Tibial nerve (tissue), 4 donors: ENCODE results near the gene MAD2L1. TPM values are rescaled to one million over a fixed set of nuclear protein-coding genes. Genes with fewer than 3 reads are reported as not detected.

Source experiments
- DNase-seq, 2 donors: peaks; one replicate each; pipeline ENCODE4 v3.0.0-alpha.2; 2019; ENCODE audit warnings: low spot score in 2 of 2
- H3K27ac ChIP-seq, 4 donors: fragments of 200-600 bp; sonication (generic) in 3 of 4; one replicate each; pipeline ENCODE4 v1.5.1; 2017 to 2019; ENCODE audit warnings: mild to moderate bottlenecking in 1 of 4
- H3K27me3 ChIP-seq, 2 donors: fragments of 200-600 bp; sonication (generic) in 1 of 2; one replicate each; pipeline versions ENCODE4 v1.5.1 to v1.6.0; 2017 to 2019
- H3K36me3 ChIP-seq, 3 donors: fragments of 200-600 bp; sonication (generic); one replicate each; pipeline ENCODE4 v1.5.1; 2018 to 2019
- H3K4me1 ChIP-seq, 4 donors: fragments of 200-600 bp; sonication (generic) in 3 of 4; one replicate each; pipeline ENCODE4 v1.5.1; 2017 to 2019
- H3K4me3 ChIP-seq, 4 donors: fragments of 200-600 bp; sonication (generic) in 3 of 4; one replicate each; pipeline ENCODE4 v1.5.1; 2017 to 2019; ENCODE audit warnings: mild to moderate bottlenecking in 1 of 4, moderate library complexity in 1 of 4
- H3K9me3 ChIP-seq, 4 donors: fragments of 200-600 bp; sonication (generic) in 3 of 4; one replicate each; pipeline ENCODE4 v1.5.1; 2017 to 2019
- EP300 ChIP-seq, 2 donors: sonication (generic); formaldehyde crosslinking; IDR thresholded peaks; one replicate each; pipeline ENCODE4 v1.6.1; 2017; ENCODE audit warnings: antibody characterized with exemption in 2 of 2, mild to moderate bottlenecking in 1 of 2
- POLR2A ChIP-seq, 2 donors: fragments of 450-650 bp; IDR thresholded peaks; one replicate each; pipeline ENCODE4 v1.6.1; 2017; ENCODE audit warnings: antibody characterized with exemption in 2 of 2, mild to moderate bottlenecking in 2 of 2, moderate library complexity in 2 of 2
- WGBS, 2 donors: methylation state at CpG; one replicate each; pipeline ENCODE4 v1.1.5; 2018; 5-methylcytosine and 5-hydroxymethylcytosine counted together
- total RNA-seq, 4 donors: library from RNA; depleted of rRNA; stranded (reverse); fragments of >200 nt; gene quantifications; one replicate each; pipeline ENCODE4 v1.1.0, GENCODE V29; 2016
- TF ChIP-seq, protein P1 (sequence below), 5 experiments: fragments of 200-600 bp in 3 of 5; fragments of 450-650 bp in 2 of 5; sonication (generic) in 3 of 5; IDR thresholded peaks; one replicate each; pipeline ENCODE4 v1.5.1; 2016 to 2019; ENCODE audit warnings: antibody characterized with exemption in 5 of 5, mild to moderate bottlenecking in 3 of 5, moderate library complexity in 2 of 5

The MAD2L1 gene
- total RNA-seq, 4 donors from 2014 or later, result 0.21 to 3.3 (median 1.4) TPM

DNA sequence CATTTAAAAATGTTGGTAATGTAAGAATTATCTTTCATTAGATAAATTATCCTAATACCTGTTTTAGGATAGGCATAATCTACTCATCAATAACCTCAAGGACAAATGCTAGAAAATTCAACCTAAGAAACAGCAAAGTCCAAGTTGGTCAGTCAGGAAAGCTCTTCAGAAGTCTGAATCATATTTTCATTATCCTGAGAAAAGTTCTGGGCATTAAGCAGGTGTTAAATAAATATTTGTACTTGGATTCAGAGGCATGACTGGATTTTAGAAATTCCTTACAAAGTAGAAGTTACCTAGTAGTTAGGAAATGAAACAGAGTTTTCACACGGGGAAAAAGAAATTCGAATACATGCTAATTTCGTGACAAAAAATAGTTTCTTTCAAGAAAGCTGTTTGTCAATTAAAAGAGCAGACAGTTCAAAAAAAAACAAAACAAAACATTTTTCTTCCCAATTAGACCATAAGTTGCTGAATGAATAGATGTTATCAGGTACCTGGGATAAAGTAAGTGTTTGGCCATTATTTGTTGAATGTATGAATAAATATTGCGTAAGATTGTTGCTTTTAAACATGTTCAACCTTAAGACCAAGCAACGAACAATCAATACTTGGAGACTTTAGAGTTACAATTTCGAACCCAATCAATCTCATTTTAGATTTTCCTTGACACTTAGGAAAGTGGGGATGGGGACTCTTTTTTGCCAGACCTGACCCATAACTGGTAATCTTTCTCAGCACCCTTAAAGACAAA is 48.5 kb downstream of the MAD2L1 start:
- no peak for DNase-seq
- Histone ChIP-seq H3K27me3 (no peaks in the 10 kb centered on the region), H3K9me3 (no peaks in the 10 kb centered on the region), H3K36me3 (no peaks in the 10 kb centered on the region), H3K4me3 (no peak overlapping the region), H3K4me1 (no peaks in the 10 kb centered on the region), H3K27ac (no peak overlapping the region)
- WGBS, 2 donors, result 91 to 92% methylated on average over 6 of the region's 6 CpGs
- no peak for TF ChIP-seq POLR2A (IDR thresholded peaks at IDR 0.05)
- TF ChIP-seq, protein P1, sequence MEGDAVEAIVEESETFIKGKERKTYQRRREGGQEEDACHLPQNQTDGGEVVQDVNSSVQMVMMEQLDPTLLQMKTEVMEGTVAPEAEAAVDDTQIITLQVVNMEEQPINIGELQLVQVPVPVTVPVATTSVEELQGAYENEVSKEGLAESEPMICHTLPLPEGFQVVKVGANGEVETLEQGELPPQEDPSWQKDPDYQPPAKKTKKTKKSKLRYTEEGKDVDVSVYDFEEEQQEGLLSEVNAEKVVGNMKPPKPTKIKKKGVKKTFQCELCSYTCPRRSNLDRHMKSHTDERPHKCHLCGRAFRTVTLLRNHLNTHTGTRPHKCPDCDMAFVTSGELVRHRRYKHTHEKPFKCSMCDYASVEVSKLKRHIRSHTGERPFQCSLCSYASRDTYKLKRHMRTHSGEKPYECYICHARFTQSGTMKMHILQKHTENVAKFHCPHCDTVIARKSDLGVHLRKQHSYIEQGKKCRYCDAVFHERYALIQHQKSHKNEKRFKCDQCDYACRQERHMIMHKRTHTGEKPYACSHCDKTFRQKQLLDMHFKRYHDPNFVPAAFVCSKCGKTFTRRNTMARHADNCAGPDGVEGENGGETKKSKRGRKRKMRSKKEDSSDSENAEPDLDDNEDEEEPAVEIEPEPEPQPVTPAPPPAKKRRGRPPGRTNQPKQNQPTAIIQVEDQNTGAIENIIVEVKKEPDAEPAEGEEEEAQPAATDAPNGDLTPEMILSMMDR (IDR thresholded peaks at IDR 0.05), result no peak
- no peak for TF ChIP-seq EP300 (IDR thresholded peaks at IDR 0.05)

DNA sequence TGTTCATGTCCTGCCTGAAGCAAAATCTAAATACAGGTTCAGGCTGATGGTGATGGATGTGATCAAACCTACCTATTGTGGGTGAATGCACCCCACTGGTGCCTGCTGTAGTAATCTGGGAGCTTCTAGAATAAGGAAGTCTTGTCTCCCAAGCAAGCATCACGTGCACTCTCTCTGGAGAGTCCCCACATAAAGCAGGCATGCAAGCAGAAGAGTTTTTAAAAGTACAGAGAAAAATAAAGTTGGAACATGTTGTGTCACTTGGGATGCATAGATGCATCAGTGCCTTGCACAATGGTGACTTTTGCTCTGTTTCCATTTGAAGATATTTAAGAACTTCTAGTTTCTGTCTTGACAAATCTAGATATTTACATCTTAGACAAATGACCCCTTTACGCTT is 54.9 kb downstream of the MAD2L1 start:
- Histone ChIP-seq H3K4me3 (no peak overlapping the region), H3K4me1 (peaks cover 0 to 10% (median 3%) of the 10 kb centered on the region in 4 donors), H3K27me3 (no peaks in the 10 kb centered on the region), H3K36me3 (no peaks in the 10 kb centered on the region), H3K27ac (no peak overlapping the region), H3K9me3 (no peaks in the 10 kb centered on the region)
- no peak for DNase-seq
- TF ChIP-seq POLR2A (IDR thresholded peaks at IDR 0.05), result no peak
- TF ChIP-seq EP300 (IDR thresholded peaks at IDR 0.05), result no peak
- TF ChIP-seq, protein P1 (IDR thresholded peaks at IDR 0.05), result no peak
- 74 to 77% methylated on average over 2 of the region's 2 CpGs for WGBS, 2 donors

DNA sequence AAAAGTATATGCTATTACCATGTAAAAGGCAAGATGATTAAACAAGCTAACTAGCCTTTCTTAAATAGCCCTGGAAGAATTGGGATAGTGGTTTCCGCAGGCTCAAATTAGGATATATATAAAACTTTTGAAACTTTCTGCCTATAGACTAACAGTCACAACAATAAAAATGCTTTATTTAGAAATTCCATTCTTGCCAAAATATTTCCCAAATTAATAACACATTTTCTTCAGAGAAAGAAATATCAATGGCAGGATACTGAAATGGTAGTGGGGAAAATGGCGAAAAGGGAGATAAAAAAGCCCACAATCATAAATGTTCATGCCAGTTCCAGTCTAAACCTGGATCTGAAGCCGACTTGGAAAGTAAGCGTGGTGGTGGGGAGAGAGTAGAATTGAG is 56.0 kb downstream of the MAD2L1 start:
- Histone ChIP-seq H3K4me1 (peaks cover 0 to 10% (median 3%) of the 10 kb centered on the region in 4 donors), H3K9me3 (no peaks in the 10 kb centered on the region), H3K4me3 (no peak overlapping the region), H3K36me3 (no peaks in the 10 kb centered on the region), H3K27me3 (no peaks in the 10 kb centered on the region), H3K27ac (no peak overlapping the region)
- 83 to 91% methylated on average over 4 of the region's 4 CpGs for WGBS, 2 donors
- no peak for TF ChIP-seq POLR2A (IDR thresholded peaks at IDR 0.05)
- TF ChIP-seq, protein P1 (IDR thresholded peaks at IDR 0.05), result no peak
- no peak for TF ChIP-seq EP300 (IDR thresholded peaks at IDR 0.05)
- no peak for DNase-seq

DNA sequence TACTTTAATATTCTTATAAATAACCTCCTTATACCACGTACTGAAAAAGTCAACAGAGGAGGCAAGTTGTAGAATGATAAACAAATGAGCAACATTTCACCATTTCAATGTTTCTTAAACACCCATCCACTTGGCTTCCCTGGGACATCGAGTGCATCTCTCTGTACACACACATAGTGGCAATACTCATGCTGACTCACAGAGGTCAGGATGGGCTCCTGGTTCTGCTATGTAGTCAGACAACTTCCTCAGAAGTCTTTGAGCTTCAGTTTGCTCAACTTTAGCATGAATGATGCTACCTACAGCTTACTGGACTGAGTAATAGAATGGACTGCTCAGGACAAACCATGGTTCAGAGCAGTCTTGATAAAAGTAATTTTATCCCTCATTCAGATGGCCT is 56.9 kb downstream of the MAD2L1 start:
- Histone ChIP-seq H3K27me3 (no peaks in the 10 kb centered on the region), H3K4me3 (no peak overlapping the region), H3K36me3 (no peaks in the 10 kb centered on the region), H3K4me1 (peaks cover 0 to 10% (median 3%) of the 10 kb centered on the region in 4 donors), H3K9me3 (no peaks in the 10 kb centered on the region), H3K27ac (no peak overlapping the region)
- 85 to 93% methylated on average over 2 of the region's 2 CpGs for WGBS, 2 donors
- DNase-seq, result no peak
- no peak for TF ChIP-seq EP300 (IDR thresholded peaks at IDR 0.05)
- TF ChIP-seq POLR2A (IDR thresholded peaks at IDR 0.05), result no peak
- TF ChIP-seq, protein P1 (IDR thresholded peaks at IDR 0.05), result no peak

DNA sequence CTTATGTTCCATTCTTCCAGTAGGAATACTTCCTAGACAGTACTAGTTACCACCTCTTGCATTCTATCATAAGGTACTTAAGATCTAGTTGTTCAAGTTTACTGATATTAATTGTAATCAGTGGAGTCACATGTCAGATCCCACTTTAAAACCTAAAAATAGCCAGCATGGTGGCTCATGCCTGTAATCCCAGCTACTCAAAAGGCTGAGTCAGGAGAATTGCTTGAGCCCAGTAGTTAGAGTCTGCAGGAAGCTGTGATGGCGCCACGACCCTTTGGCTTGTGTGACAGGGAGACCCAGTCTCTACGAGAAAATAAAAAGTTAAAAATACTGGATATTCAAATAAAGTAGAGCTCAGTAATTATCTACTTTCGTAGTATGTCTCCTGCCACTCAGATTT is 57.7 kb downstream of the MAD2L1 start:
- WGBS, 2 donors, result 93 to 95% methylated on average over 4 of the region's 4 CpGs
- TF ChIP-seq POLR2A (IDR thresholded peaks at IDR 0.05) (no peak), EP300 (IDR thresholded peaks at IDR 0.05) (no peak)
- H3K27me3 ChIP-seq, result no peaks in the 10 kb centered on the region
- H3K36me3 ChIP-seq, result no peaks in the 10 kb centered on the region
- H3K27ac ChIP-seq, result no peak overlapping the region
- peaks cover 0 to 10% (median 3%) of the 10 kb centered on the region in 4 donors for H3K4me1 ChIP-seq
- H3K9me3 ChIP-seq, result no peaks in the 10 kb centered on the region
- no peak overlapping the region for H3K4me3 ChIP-seq
- DNase-seq, result no peak
